ENCODE results near the gene PPFIBP1. TPM values are rescaled to one million over a fixed set of nuclear protein-coding genes. Genes with fewer than 3 reads are reported as not detected.

PPFIBP1 gene
- total and polyA plus RNA-seq, 2 of the 8 experiments (the other 6 are each of a cell fraction or from before 2014, with no cell fraction given): 7.7 to 31.3 TPM

GRCh38 chr12:27555925-27556778 lies 32.1 kb downstream of the PPFIBP1 start:
- H3K4me2 ChIP-seq (ENCODE audit: insufficient read depth in 1 of 2, low read depth in 2 of 2, low read length in 2 of 2): no peak overlapping the region
- DNase-seq (ENCODE audit: low read depth in 1 of 2, low spot score in 2 of 2) (no peak), FAIRE-seq (no peak)
- POLR2A ChIA-PET (ENCODE audit: partially characterized antibody): interaction anchor here (0.8 to 1.2 kb wide), 2 partner anchors 8 to 33 kb away, joined by 3 to 4 read pairs; partner anchors contain the start of gene PPFIBP1
- H2BK5ac ChIP-seq (ENCODE audit: low read depth, low read length): no peak overlapping the region
- H3K9ac ChIP-seq (replicated peaks in 1 of 4; ENCODE audit: extremely low read depth in 1 of 4, low read depth in 3 of 4, low read length in 3 of 4): no peak overlapping the region
- no peak overlapping the region for H4K5ac ChIP-seq (ENCODE audit: insufficient read length, low read depth, low read length)
- H3K79me1 ChIP-seq (ENCODE audit: low read depth, low read length): no peaks in the 10 kb centered on the region; the same call in 1 of the 2 replicates
- no peaks in the 10 kb centered on the region for H3K36me3 ChIP-seq (ENCODE audit: control insufficient read depth in 2 of 4, insufficient read depth in 4 of 4, low read length in 3 of 4)
- H4K8ac ChIP-seq (ENCODE audit: extremely low read depth, insufficient read depth, low read length): no peak overlapping the region
- no peak overlapping the region for H2AK5ac ChIP-seq (ENCODE audit: low read depth, low read length)
- H4K20me1 ChIP-seq (replicated peaks in 1 of 2; ENCODE audit: control insufficient read depth in 1 of 2, insufficient read depth in 2 of 2, low read length in 2 of 2): peaks cover 0 to 2% of the 10 kb centered on the region in 2 experiments
- no peak overlapping the region for H3K14ac ChIP-seq (ENCODE audit: insufficient read length)
- H2BK20ac ChIP-seq (ENCODE audit: low read length): no peak overlapping the region
- H2BK15ac ChIP-seq (ENCODE audit: low read length): no peak overlapping the region
- H3K4me1 ChIP-seq (replicated peaks in 1 of 4; ENCODE audit: control insufficient read depth in 3 of 4, insufficient read depth in 4 of 4, low read length in 3 of 4): peaks cover 0 to 9% (median 3%) of the 10 kb centered on the region in 4 experiments; a peak in 3 of 7 replicates
- WGBS, 2 experiments (ENCODE audit: extremely low coverage in 1 of 2, insufficient coverage in 1 of 2, insufficient read length in 1 of 2, insufficient replicate concordance in 2 of 2, low coverage in 1 of 2, low lambda C conversion rate in 2 of 2, missing lambda C conversion rate in 1 of 2): 81% methylated on average over 6 of the region's 6 CpGs; no CpG with 5 or more reads in 1 of the 2 experiments
- H2BK120ac ChIP-seq (replicated peaks; ENCODE audit: low read depth, low read length): no peak overlapping the region
- H2AFZ ChIP-seq (ENCODE audit: low read length): no peak overlapping the region
- no peak overlapping the region for H3K4me3 ChIP-seq (ENCODE audit: extremely low read depth in 1 of 4, insufficient read depth in 2 of 4, low read depth in 3 of 4, low read length in 4 of 4)
- no peak overlapping the region for H3K18ac ChIP-seq (ENCODE audit: extremely low read depth, low read length)
- TF ChIP-seq, protein P1, sequence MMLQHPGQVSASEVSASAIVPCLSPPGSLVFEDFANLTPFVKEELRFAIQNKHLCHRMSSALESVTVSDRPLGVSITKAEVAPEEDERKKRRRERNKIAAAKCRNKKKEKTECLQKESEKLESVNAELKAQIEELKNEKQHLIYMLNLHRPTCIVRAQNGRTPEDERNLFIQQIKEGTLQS (IDR thresholded peaks at IDR 0.05; ENCODE audit: insufficient read depth, low read depth, low read length): no peak
- no peak for TF ChIP-seq GABPA (IDR thresholded peaks at IDR 0.05; ENCODE audit: borderline replicate concordance, insufficient read depth, low read length)
- TF ChIP-seq, protein P2, sequence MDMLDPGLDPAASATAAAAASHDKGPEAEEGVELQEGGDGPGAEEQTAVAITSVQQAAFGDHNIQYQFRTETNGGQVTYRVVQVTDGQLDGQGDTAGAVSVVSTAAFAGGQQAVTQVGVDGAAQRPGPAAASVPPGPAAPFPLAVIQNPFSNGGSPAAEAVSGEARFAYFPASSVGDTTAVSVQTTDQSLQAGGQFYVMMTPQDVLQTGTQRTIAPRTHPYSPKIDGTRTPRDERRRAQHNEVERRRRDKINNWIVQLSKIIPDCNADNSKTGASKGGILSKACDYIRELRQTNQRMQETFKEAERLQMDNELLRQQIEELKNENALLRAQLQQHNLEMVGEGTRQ (IDR thresholded peaks at IDR 0.05; ENCODE audit: low read length): no peak
- TF ChIP-seq, protein P3, sequence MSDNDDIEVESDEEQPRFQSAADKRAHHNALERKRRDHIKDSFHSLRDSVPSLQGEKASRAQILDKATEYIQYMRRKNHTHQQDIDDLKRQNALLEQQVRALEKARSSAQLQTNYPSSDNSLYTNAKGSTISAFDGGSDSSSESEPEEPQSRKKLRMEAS (IDR thresholded peaks at IDR 0.05): no peak
- TF ChIP-seq MAFK (IDR thresholded peaks at IDR 0.05; ENCODE audit: low read depth, low read length): no peak
- H3K27me3 ChIP-seq (replicated peaks in 1 of 4; ENCODE audit: control insufficient read depth in 3 of 4, extremely low read depth in 1 of 4, insufficient read depth in 3 of 4, low read length in 3 of 4): no peaks in the 10 kb centered on the region
- no peak overlapping the region for H3K56ac ChIP-seq (replicated peaks; ENCODE audit: insufficient read length, low read depth, low read length)
- no peaks in the 10 kb centered on the region for H3K9me3 ChIP-seq (ENCODE audit: insufficient read depth in 2 of 2, low read depth in 1 of 2, low read length in 1 of 2)
- no peak overlapping the region for H3K4ac ChIP-seq (replicated peaks; ENCODE audit: insufficient read length, low read depth, low read length)
- H2BK12ac ChIP-seq (ENCODE audit: low read depth, low read length): no peak overlapping the region
- no peak overlapping the region for H3K23ac ChIP-seq (ENCODE audit: insufficient read length)
- H3K79me2 ChIP-seq (ENCODE audit: control insufficient read depth in 1 of 2, insufficient read depth in 2 of 2, low read length in 2 of 2): peaks cover 0 to 7% of the 10 kb centered on the region in 2 experiments; a peak in 1 of 4 replicates
- H4K91ac ChIP-seq (replicated peaks; ENCODE audit: insufficient read length, low read length): no peak overlapping the region
- CTCF ChIA-PET (ENCODE audit: partially characterized antibody): interaction anchor here (1.3 to 2.7 kb wide), 5 partner anchors 9 to 131 kb away, joined by 4 to 9 read pairs (median 5); no protein-coding TSS in a partner anchor
- H3K27ac ChIP-seq (ENCODE audit: low read depth, low read length): no peak overlapping the region
- no peaks in the 10 kb centered on the region for H3K23me2 ChIP-seq (ENCODE audit: low read depth, low read length)

Measured in H1 (cell line).